Ishikawa (cell line): ENCODE results near the gene SPON1.

ENCODE experiments used
- CREB1 ChIP-seq: IDR thresholded peaks from 2 replicates; pipeline ENCODE4 v1.6.1; 2012; ENCODE audit warnings: low read depth
- NFIC ChIP-seq: IDR thresholded peaks from 2 replicates; pipeline ENCODE4 v1.6.1; 2012
- RAD21 ChIP-seq: IDR thresholded peaks from 2 replicates; pipeline ENCODE4 v1.6.1; 2012; ENCODE audit warnings: low read depth
- TEAD4 ChIP-seq: IDR thresholded peaks from 2 replicates; pipeline ENCODE4 v1.6.1; 2012
- YY1 ChIP-seq: IDR thresholded peaks from 2 replicates; pipeline ENCODE4 v1.6.1; 2012; ENCODE audit warnings: low read depth
- TF ChIP-seq, protein P1 (sequence below): IDR thresholded peaks from 2 replicates; pipeline ENCODE4 v1.6.1; 2012; ENCODE audit warnings: low read depth, mild to moderate bottlenecking

DNA sequence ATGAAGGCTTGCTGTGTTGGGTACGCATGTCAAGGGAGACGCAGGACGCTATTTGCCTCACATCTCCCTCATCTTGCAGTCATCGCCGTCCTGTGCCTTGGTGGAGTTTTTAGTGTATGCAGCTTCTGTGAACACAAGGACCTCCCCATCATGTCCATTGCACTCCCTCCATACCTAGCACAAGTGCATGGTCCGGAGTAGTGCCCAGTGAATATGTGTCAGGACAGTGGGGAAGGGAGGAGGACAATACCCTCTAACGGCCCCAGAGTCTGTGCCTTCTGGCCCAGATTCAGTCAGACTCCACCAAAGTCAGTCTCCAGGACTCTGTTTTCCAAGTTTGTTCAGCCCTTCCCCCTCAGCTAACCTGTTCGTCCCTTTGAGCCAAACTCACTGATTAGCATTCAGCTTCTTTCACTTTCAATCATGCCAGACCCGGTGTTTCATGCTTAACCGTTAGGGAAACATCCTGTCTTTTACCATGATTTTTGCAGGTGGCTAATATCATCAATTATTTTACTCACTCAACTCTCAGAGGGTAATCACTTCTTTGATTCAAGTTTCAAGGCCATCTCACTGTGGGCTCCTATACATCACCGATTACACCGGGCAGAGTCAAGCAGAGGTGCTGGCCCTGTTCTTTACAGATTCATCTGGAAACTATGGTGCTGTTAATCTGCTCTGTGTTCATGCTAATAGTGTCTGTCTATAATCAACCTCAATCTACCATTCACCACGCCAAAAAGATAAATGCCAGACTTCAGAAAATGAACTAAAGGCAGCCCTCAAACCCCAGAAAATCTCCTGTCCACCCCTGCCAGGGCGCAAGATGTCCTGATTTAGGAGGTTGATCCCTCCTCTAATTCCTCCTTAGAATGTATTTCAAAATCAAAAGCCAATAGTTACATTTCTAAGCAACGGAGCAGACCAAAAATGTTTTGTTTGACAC is 240.0 kb downstream of the SPON1 start:
- TF ChIP-seq YY1 (no peak), RAD21 (no peak), CREB1 (no peak), NFIC (no peak), TEAD4 (no peak)
- TF ChIP-seq, protein P1, sequence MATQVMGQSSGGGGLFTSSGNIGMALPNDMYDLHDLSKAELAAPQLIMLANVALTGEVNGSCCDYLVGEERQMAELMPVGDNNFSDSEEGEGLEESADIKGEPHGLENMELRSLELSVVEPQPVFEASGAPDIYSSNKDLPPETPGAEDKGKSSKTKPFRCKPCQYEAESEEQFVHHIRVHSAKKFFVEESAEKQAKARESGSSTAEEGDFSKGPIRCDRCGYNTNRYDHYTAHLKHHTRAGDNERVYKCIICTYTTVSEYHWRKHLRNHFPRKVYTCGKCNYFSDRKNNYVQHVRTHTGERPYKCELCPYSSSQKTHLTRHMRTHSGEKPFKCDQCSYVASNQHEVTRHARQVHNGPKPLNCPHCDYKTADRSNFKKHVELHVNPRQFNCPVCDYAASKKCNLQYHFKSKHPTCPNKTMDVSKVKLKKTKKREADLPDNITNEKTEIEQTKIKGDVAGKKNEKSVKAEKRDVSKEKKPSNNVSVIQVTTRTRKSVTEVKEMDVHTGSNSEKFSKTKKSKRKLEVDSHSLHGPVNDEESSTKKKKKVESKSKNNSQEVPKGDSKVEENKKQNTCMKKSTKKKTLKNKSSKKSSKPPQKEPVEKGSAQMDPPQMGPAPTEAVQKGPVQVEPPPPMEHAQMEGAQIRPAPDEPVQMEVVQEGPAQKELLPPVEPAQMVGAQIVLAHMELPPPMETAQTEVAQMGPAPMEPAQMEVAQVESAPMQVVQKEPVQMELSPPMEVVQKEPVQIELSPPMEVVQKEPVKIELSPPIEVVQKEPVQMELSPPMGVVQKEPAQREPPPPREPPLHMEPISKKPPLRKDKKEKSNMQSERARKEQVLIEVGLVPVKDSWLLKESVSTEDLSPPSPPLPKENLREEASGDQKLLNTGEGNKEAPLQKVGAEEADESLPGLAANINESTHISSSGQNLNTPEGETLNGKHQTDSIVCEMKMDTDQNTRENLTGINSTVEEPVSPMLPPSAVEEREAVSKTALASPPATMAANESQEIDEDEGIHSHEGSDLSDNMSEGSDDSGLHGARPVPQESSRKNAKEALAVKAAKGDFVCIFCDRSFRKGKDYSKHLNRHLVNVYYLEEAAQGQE: no peak
